PC-9 (cell line): ENCODE results near the gene BTNL9. TPM values are rescaled to one million over a fixed set of nuclear protein-coding genes. Genes with fewer than 3 reads are reported as not detected.

Experiments
- BruUV-seq: library from RNA; stranded (reverse); fragments of 400-500 nt; replicated peaks from 2 replicates; lab custom pipeline; 2021; lab: Mats Ljungman, UMichigan
- CTCF ChIA-PET: fragments of 300-600 bp; sonication (Branson Sonifier 250); formaldehyde crosslinking; loops from one replicate; lab custom pipeline; 2022; ENCODE audit warnings: antibody characterized with exemption; lab: Charles Lee
- POLR2A ChIA-PET: fragments of 300-600 bp; sonication (Branson Sonifier 250); formaldehyde crosslinking; loops from one replicate; lab custom pipeline; 2022; ENCODE audit warnings: antibody characterized with exemption; ENCODE audit not compliant: unreplicated experiment; lab: Charles Lee
- DNase-seq, 2 experiments: peaks; one replicate each; pipeline versions ENCODE4 v3.0.0 to v3.0.0-alpha.2; 2015 to 2022; ENCODE audit warnings: mixed read lengths in 1 of 2
- H2AFZ ChIP-seq: fragments of 200-600 bp; sonication (generic); 2 replicates; pipeline ENCODE4 v1.8.1; 2017; ENCODE audit warnings: antibody characterized with exemption
- H3F3A ChIP-seq: fragments of 200-600 bp; sonication (generic); 2 replicates; pipeline ENCODE4 v1.8.1; 2017; ENCODE audit warnings: antibody characterized with exemption, mild to moderate bottlenecking, low read depth; ENCODE audit not compliant: insufficient read depth
- H3K27ac ChIP-seq: fragments of 200-600 bp; sonication (generic); 2 replicates; pipeline ENCODE4 v1.6.1; 2016; ENCODE audit warnings: mixed run types
- H3K27me3 ChIP-seq: fragments of 200-600 bp; sonication (generic); 2 replicates; pipeline ENCODE4 v1.6.1; 2016; ENCODE audit warnings: low read depth, mixed run types; ENCODE audit not compliant: insufficient read depth
- H3K36me3 ChIP-seq: fragments of 200-600 bp; sonication (generic); 2 replicates; pipeline ENCODE4 v1.6.1; 2016; ENCODE audit warnings: low read depth, mixed run types
- H3K4me1 ChIP-seq: fragments of 200-600 bp; sonication (generic); replicated peaks from 2 replicates; pipeline ENCODE4 v1.6.1; 2016; ENCODE audit warnings: mixed run types; ENCODE audit not compliant: insufficient read depth
- H3K4me2 ChIP-seq: fragments of 200-600 bp; sonication (generic); 2 replicates; pipeline ENCODE4 v1.6.1; 2017; ENCODE audit warnings: mixed run types
- H3K4me3 ChIP-seq: fragments of 200-600 bp; sonication (generic); 2 replicates; pipeline ENCODE4 v1.6.1; 2016; ENCODE audit warnings: mixed run types
- H3K79me2 ChIP-seq: fragments of 200-600 bp; sonication (generic); 2 replicates; pipeline ENCODE4 v1.6.1; 2017; ENCODE audit warnings: low read depth, mixed run types
- H3K9me2 ChIP-seq: fragments of 200-600 bp; sonication (generic); 2 replicates; pipeline ENCODE4 v1.8.1; 2017; ENCODE audit warnings: mild to moderate bottlenecking; ENCODE audit not compliant: insufficient read depth
- H3K9me3 ChIP-seq: fragments of 200-600 bp; sonication (generic); 2 replicates; pipeline ENCODE4 v1.8.1; 2016; ENCODE audit warnings: low read depth; ENCODE audit not compliant: insufficient read depth
- H4K20me1 ChIP-seq: fragments of 200-600 bp; sonication (generic); 2 replicates; pipeline ENCODE4 v1.8.1; 2017; ENCODE audit not compliant: insufficient read depth
- CTCF ChIP-seq: fragments of 200-600 bp; sonication (generic); conservative IDR thresholded peaks from 2 replicates; pipeline ENCODE4 v1.6.1; 2017; ENCODE audit warnings: mixed run types, antibody characterized with exemption, mild to moderate bottlenecking, moderate library complexity
- EZH2 ChIP-seq: fragments of 200-600 bp; sonication (generic); IDR thresholded peaks from 2 replicates; pipeline ENCODE4 v1.8.0; 2017; ENCODE audit warnings: antibody characterized with exemption, low read depth
- intact Hi-C: fragments of 100-400 bp; cut with micrococcal nuclease; formaldehyde crosslinking; loops from one replicate; pipeline ENCODE4 v1.10.0; 2022; ENCODE audit not compliant: unreplicated experiment
- total RNA-seq: library from RNA; stranded (reverse); gene quantifications from 2 replicates; pipeline ENCODE4 v1.2.3, GENCODE V29; 2021

The BTNL9 gene
- total RNA-seq, 1 experiment from 2014 or later: not detected

GRCh38 chr5:181047288-181047687, 7.2 kb downstream of the BTNL9 start:
- Histone ChIP-seq H3K4me1 (no peaks in the 10 kb centered on the region), H3K27me3 (peaks cover 84% of the 10 kb centered on the region), H3K36me3 (no peaks in the 10 kb centered on the region), H4K20me1 (no peaks in the 10 kb centered on the region), H3K4me3 (no peak overlapping the region), H3K79me2 (no peaks in the 10 kb centered on the region), H3K9me3 (no peaks in the 10 kb centered on the region), H3K9me2 (no peaks in the 10 kb centered on the region), H3K27ac (no peak overlapping the region), H2AFZ (no peak overlapping the region), H3K4me2 (no peak overlapping the region), H3F3A (no peaks in the 10 kb centered on the region)
- intact Hi-C loops: no loop called here
- TF ChIP-seq EZH2 (no peak), CTCF (no peak)
- ChIA-PET CTCF (no interaction called here), POLR2A (no interaction called here)
- BruUV-seq: no TSS peak
- no peak for DNase-seq

GRCh38 chr5:181047921-181048320, 7.9 kb downstream of the BTNL9 start:
- Histone ChIP-seq H4K20me1 (no peaks in the 10 kb centered on the region), H3K36me3 (no peaks in the 10 kb centered on the region), H3K9me3 (no peaks in the 10 kb centered on the region), H3K27ac (no peak overlapping the region), H3F3A (no peaks in the 10 kb centered on the region), H3K4me2 (no peak overlapping the region), H3K9me2 (no peaks in the 10 kb centered on the region), H3K4me3 (no peak overlapping the region), H3K4me1 (no peaks in the 10 kb centered on the region), H2AFZ (no peak overlapping the region), H3K79me2 (no peaks in the 10 kb centered on the region), H3K27me3 (peaks cover 81% of the 10 kb centered on the region)
- intact Hi-C loops: no loop called here
- DNase-seq: no peak
- TF ChIP-seq CTCF (no peak), EZH2 (no peak)
- ChIA-PET CTCF (no interaction called here), POLR2A (no interaction called here)
- no TSS peak for BruUV-seq

GRCh38 chr5:181050016-181050415, 9.9 kb downstream of the BTNL9 start:
- H3K79me2 ChIP-seq: no peaks in the 10 kb centered on the region
- no TSS peak for BruUV-seq
- DNase-seq: no peak
- H3K27ac ChIP-seq: no peak overlapping the region
- H3K4me1 ChIP-seq: no peaks in the 10 kb centered on the region
- H2AFZ ChIP-seq: no peak overlapping the region
- intact Hi-C loops: no loop called here
- peaks cover 75% of the 10 kb centered on the region for H3K27me3 ChIP-seq
- no peaks in the 10 kb centered on the region for H3K9me3 ChIP-seq
- H4K20me1 ChIP-seq: no peaks in the 10 kb centered on the region
- H3K36me3 ChIP-seq: no peaks in the 10 kb centered on the region
- CTCF ChIA-PET: no interaction called here
- H3K4me3 ChIP-seq: no peak overlapping the region
- POLR2A ChIA-PET: no interaction called here
- no peaks in the 10 kb centered on the region for H3F3A ChIP-seq
- TF ChIP-seq EZH2 (no peak), CTCF (no peak)
- H3K9me2 ChIP-seq: no peaks in the 10 kb centered on the region
- no peak overlapping the region for H3K4me2 ChIP-seq
